ENCODE data around the gene TPBGL. TPM values are rescaled to one million over a fixed set of nuclear protein-coding genes. Genes with fewer than 3 reads are reported as not detected.

The TPBGL gene
- polyA plus RNA-seq, 1 experiment: not detected

- peaks cover 11% of the 10 kb centered on the region for H3K27me3 ChIP-seq (ENCODE audit: control insufficient read depth, insufficient read depth, low read length)
- no peaks in the 10 kb centered on the region for H3K36me3 ChIP-seq (ENCODE audit: control insufficient read depth, insufficient read depth, low read length)
- ChIA-PET POLR2A (interaction anchor here (0.7 kb wide), 1 partner anchor 12 kb away, joined by 6 read pairs; no protein-coding TSS in a partner anchor), CTCF (interaction anchor here (0.9 to 3.6 kb wide), 7 partner anchors 10 to 163 kb away, joined by 3 to 31 read pairs (median 7); no protein-coding TSS in a partner anchor)
- no peak for TF ChIP-seq CTCF (IDR thresholded peaks at IDR 0.05; ENCODE audit: insufficient read depth, low read depth, low read length)
- no peak for DNase-seq (ENCODE audit: low read depth)
- H3K4me3 ChIP-seq (ENCODE audit: low read depth, low read length): no peak overlapping the region
These were observed 45.2 kb upstream of the TPBGL start for GRCh38 chr11:75195167-75195962.

- no peak for TF ChIP-seq CTCF (IDR thresholded peaks at IDR 0.05; ENCODE audit: insufficient read depth, low read depth, low read length)
- no peak for DNase-seq (ENCODE audit: low read depth)
- no peaks in the 10 kb centered on the region for H3K36me3 ChIP-seq (ENCODE audit: control insufficient read depth, insufficient read depth, low read length)
- no peak overlapping the region for H3K4me3 ChIP-seq (ENCODE audit: low read depth, low read length)
- CTCF ChIA-PET: interaction anchor here (0.9 to 3.6 kb wide), 6 partner anchors 9 to 164 kb away, joined by 3 to 31 read pairs (median 7); no protein-coding TSS in a partner anchor
- POLR2A ChIA-PET: no interaction called here
- peaks cover 11% of the 10 kb centered on the region for H3K27me3 ChIP-seq (ENCODE audit: control insufficient read depth, insufficient read depth, low read length)
These were observed 44.1 kb upstream of the TPBGL start for GRCh38 chr11:75196426-75196825.

DNA sequence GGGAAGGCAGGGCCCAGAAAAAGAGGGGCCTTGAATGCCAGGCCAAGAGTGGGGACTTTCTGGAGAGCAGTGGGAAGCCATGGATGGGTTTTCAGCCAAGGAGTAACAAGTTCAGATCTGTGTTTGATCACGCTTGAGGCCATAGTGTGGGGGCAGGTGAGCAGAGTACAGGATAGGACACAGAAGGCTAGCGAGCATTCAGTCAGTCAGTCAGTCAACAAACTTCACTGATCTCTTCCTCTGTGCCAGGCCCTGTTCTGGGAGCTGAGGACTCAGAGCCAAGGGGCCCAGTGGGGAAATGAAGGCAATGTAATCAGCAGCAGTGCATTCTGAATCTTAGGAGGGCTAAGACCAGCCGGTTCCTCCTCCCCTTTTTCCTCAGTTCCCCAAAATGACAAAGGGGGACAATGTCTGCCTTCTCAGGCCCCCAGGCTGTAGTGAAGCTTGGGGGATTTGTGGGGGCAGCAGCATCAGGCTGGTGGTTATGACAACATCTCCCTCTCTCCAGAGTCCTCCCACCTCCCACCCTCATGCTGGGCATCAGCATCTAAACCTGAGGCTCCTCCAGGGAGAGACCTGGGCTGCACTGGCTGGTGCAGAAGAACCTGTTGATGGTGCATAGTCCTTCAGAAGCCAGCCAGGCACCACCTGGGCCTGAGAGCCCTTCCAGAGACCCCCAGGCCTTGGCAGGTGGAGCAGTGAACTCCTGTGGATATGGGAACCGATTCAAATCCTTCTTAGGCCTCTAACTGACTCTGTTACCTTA lies 42.9 kb upstream of the TPBGL start:
- no peak for DNase-seq (ENCODE audit: low read depth)
- Histone ChIP-seq H3K27me3 (ENCODE audit: control insufficient read depth, insufficient read depth, low read length) (peaks cover 11% of the 10 kb centered on the region), H3K36me3 (ENCODE audit: control insufficient read depth, insufficient read depth, low read length) (no peaks in the 10 kb centered on the region), H3K4me3 (ENCODE audit: low read depth, low read length) (no peak overlapping the region)
- CTCF ChIA-PET: interaction anchor here (3.6 to 12.3 kb wide), 2 partner anchors 8 to 54 kb away, joined by 31 to 309 read pairs; no protein-coding TSS in a partner anchor
- POLR2A ChIA-PET: no interaction called here
- no peak for TF ChIP-seq CTCF (IDR thresholded peaks at IDR 0.05; ENCODE audit: insufficient read depth, low read depth, low read length)

- Histone ChIP-seq H3K27me3 (ENCODE audit: control insufficient read depth, insufficient read depth, low read length) (peaks cover 11% of the 10 kb centered on the region), H3K36me3 (ENCODE audit: control insufficient read depth, insufficient read depth, low read length) (no peaks in the 10 kb centered on the region), H3K4me3 (ENCODE audit: low read depth, low read length) (no peak overlapping the region)
- ChIA-PET CTCF (interaction anchor here (1.0 to 12.3 kb wide), 2 partner anchors 17 to 55 kb away, joined by 4 to 309 read pairs; no protein-coding TSS in a partner anchor), POLR2A (no interaction called here)
- TF ChIP-seq CTCF (IDR thresholded peaks at IDR 0.05; ENCODE audit: insufficient read depth, low read depth, low read length): no peak
- no peak for DNase-seq (ENCODE audit: low read depth)
These were observed 42.1 kb upstream of the TPBGL start for GRCh38 chr11:75198278-75198973.
